K562 (cell line): Measurements from ENCODE around the gene MDN1. TPM values are rescaled to one million over a fixed set of nuclear protein-coding genes. Genes with fewer than 3 reads are reported as not detected.

Experiments used
- ATAC-seq: fragments of 200-7000 bp; cut with Tn5 transposase; 3 replicates; pipeline ENCODE4 v1.9.1; 2020; ENCODE audit warnings: moderate library complexity
- BruUV-seq: library from RNA; stranded (reverse); fragments of 400-500 nt; replicated peaks from 2 replicates; lab custom pipeline; 2021; lab: Mats Ljungman, UMichigan
- CTCF ChIA-PET: fragments of 300-600 bp; formaldehyde crosslinking; extraction: SDS; loops from one replicate; lab custom pipeline; 2021; ENCODE audit warnings: low intra/inter-chr PET ratio; lab: Yijun Ruan, JAX
- POLR2A ChIA-PET: fragments of 300-600, 350-650 bp; sonication (Branson Sonifier 250); formaldehyde crosslinking; extraction: SDS; loops from one replicate; lab custom pipeline; 2021; ENCODE audit warnings: antibody characterized with exemption, inconsistent platforms; lab: Yijun Ruan, JAX
- DNase-seq, 4 experiments: peaks; one replicate each; pipeline versions ENCODE4 v3.0.0 to v3.0.0-alpha.2; 2011 to 2018; ENCODE audit warnings: low spot score in 3 of 4, mixed read lengths in 3 of 4; ENCODE audit errors: extremely low read depth in 1 of 4
- FAIRE-seq: peaks from 2 replicates; lab custom pipeline; 2011; peaks lifted over from hg19 to GRCh38; lab: Jason Lieb, UNC
- H2AFZ ChIP-seq: 2 replicates; pipeline ENCODE4 v1.6.0; 2011; ENCODE audit warnings: low read depth, low read length, control low read depth, inconsistent platforms
- H3K27ac ChIP-seq: fragments of 200-600 bp; 3 replicates; pipeline ENCODE4 v1.8.0; 2011; ENCODE audit warnings: low read depth, mild to moderate bottlenecking, control low read depth, inconsistent platforms, low read length, moderate library complexity, mixed read lengths; ENCODE audit errors: extremely low read depth
- H3K27me3 ChIP-seq, 2 experiments: fragments of 300-600 bp in 1 of 2; 2 replicates in 1 of 2; 3 replicates in 1 of 2; pipeline versions ENCODE4 v1.6.0 to v1.8.0; 2011; ENCODE audit warnings: inconsistent platforms in 2 of 2, low read length in 2 of 2, mild to moderate bottlenecking in 1 of 2, mixed read lengths in 1 of 2, moderate library complexity in 1 of 2; ENCODE audit not compliant: control insufficient read depth in 2 of 2, insufficient read depth in 2 of 2
- H3K36me3 ChIP-seq: fragments of 300-600 bp; 3 replicates; pipeline ENCODE4 v1.8.0; 2011; ENCODE audit warnings: mild to moderate bottlenecking, low read length, inconsistent platforms; ENCODE audit not compliant: control insufficient read depth, insufficient read depth
- H3K4me1 ChIP-seq, 2 experiments: fragments of 200-600 bp in 1 of 2; replicated peaks in 1 of 2; 2 replicates in 1 of 2; 3 replicates in 1 of 2; pipeline versions ENCODE4 v1.5.1 to v1.8.0; 2011; ENCODE audit warnings: inconsistent platforms in 2 of 2, low read length in 2 of 2, mild to moderate bottlenecking in 1 of 2, mixed read lengths in 1 of 2, moderate library complexity in 1 of 2; ENCODE audit not compliant: control insufficient read depth in 2 of 2, insufficient read depth in 2 of 2
- H3K4me2 ChIP-seq: 2 replicates; pipeline ENCODE4 v1.6.1; 2011; ENCODE audit warnings: low read length, control low read depth, inconsistent platforms, mixed read lengths; ENCODE audit not compliant: insufficient read depth
- H3K4me3 ChIP-seq: fragments of 200-600 bp; sonication (generic), shearing (Covaris generic); 2 replicates; pipeline ENCODE4 v1.5.1; 2016; ENCODE audit warnings: control low read depth, inconsistent platforms
- H3K79me2 ChIP-seq: fragments of 200-600 bp; 3 replicates; pipeline ENCODE4 v1.8.0; 2011; ENCODE audit warnings: low read length, inconsistent platforms; ENCODE audit not compliant: control insufficient read depth, insufficient read depth
- H3K9ac ChIP-seq, 2 experiments: 2 replicates each; pipeline versions ENCODE4 v1.6.0 to v1.6.1; 2011; ENCODE audit warnings: low read depth in 2 of 2, low read length in 2 of 2, control low read depth in 1 of 2, inconsistent platforms in 1 of 2, mild to moderate bottlenecking in 1 of 2, mixed read lengths in 1 of 2; ENCODE audit not compliant: insufficient read depth in 1 of 2
- H3K9me1 ChIP-seq: one replicate; pipeline ENCODE4 v1.6.0; 2011; ENCODE audit warnings: inconsistent platforms, mild to moderate bottlenecking, low read length, moderate library complexity; ENCODE audit not compliant: control insufficient read depth, insufficient read depth
- H3K9me3 ChIP-seq: replicated peaks from 2 replicates; pipeline ENCODE4 v1.5.1; 2011; ENCODE audit warnings: low read depth, low read length, inconsistent platforms; ENCODE audit not compliant: control insufficient read depth, insufficient read depth
- H4K20me1 ChIP-seq: replicated peaks from 2 replicates; pipeline ENCODE4 v1.6.1; 2011; ENCODE audit warnings: low read length, inconsistent platforms, mixed read lengths; ENCODE audit not compliant: control insufficient read depth, insufficient read depth
- CCNT2 ChIP-seq: IDR thresholded peaks from 2 replicates; pipeline ENCODE4 v1.6.1; 2011; ENCODE audit warnings: borderline replicate concordance, low read depth, mild to moderate bottlenecking, moderate library complexity, mixed read lengths, low read length; ENCODE audit not compliant: insufficient read length; ENCODE audit errors: extremely low read depth
- CHD2 ChIP-seq: IDR thresholded peaks from 2 replicates; pipeline ENCODE4 v1.6.1; 2011; ENCODE audit warnings: low read depth, low read length
- KAT2B ChIP-seq: IDR thresholded peaks from one replicate; pipeline ENCODE4 v1.6.1; 2012; ENCODE audit warnings: low read depth, mild to moderate bottlenecking, control low read depth, inconsistent platforms, low read length, moderate library complexity
- KLF13 ChIP-seq: fragments of 450-650 bp; IDR thresholded peaks from 2 replicates; pipeline ENCODE4 v1.6.1; 2016; ENCODE audit warnings: missing genetic modification characterization, low read depth, mild to moderate bottlenecking, missing compliant biosample characterization, moderate library complexity, borderline replicate concordance
- PCBP2 ChIP-seq: fragments of 200-400 bp; formaldehyde crosslinking; IDR thresholded peaks from 2 replicates; pipeline ENCODE4 v1.6.1; 2018; ENCODE audit warnings: low read length, low read depth, mild to moderate bottlenecking, moderate library complexity; ENCODE audit not compliant: poor library complexity, severe bottlenecking
- SMAD2 ChIP-seq: fragments of 150-350 bp; IDR thresholded peaks from 2 replicates; pipeline ENCODE4 v1.6.1; 2014; ENCODE audit warnings: low read depth, mild to moderate bottlenecking, low read length
- ZFP36 ChIP-seq: fragments of 150-350 bp; IDR thresholded peaks from 2 replicates; pipeline ENCODE4 v1.6.1; 2018; ENCODE audit warnings: low read length, low read depth; ENCODE audit not compliant: partially characterized antibody
- WGBS: fragments of 100-300 bp; shearing (Covaris generic); methylation state at CpG from one replicate; pipeline ENCODE4 v1.1.6; 2016; ENCODE audit warnings: low coverage, mixed read lengths; ENCODE audit not compliant: insufficient coverage; ENCODE audit errors: missing lambda C conversion rate; 5-methylcytosine and 5-hydroxymethylcytosine counted together
- in situ Hi-C: fragments of 300-500 bp; cut with MboI; formaldehyde crosslinking; loops from 4 replicates; pipeline ENCODE4 v1.15.0; 2018; ENCODE audit warnings: inconsistent platforms, mixed read lengths
- intact Hi-C: fragments of 100-400 bp; cut with micrococcal nuclease; formaldehyde crosslinking; loops from 2 replicates; pipeline ENCODE4 v1.14.2; 2022
- polyA plus RNA-seq, 8 experiments: library from polyadenylated mRNA; depleted of rRNA in 4 of 8; stranded (reverse) in 5 of 8; unstranded in 3 of 8; fragments of >200 nt; fragmentation: Nextera tagmentation in 2 of 8; fragmentation: Illumina TruSeq in 1 of 8; extraction: Ambion mirVana in 2 of 8; extraction: Trizol in 1 of 8; gene quantifications; 2 replicates each; pipeline versions ENCODE4 v1.2.1 to v1.2.3, GENCODE V29; 2011 to 2014; ENCODE audit warnings: inconsistent platforms in 1 of 8, missing spikeins in 1 of 8
- total RNA-seq, 7 experiments: library from RNA; depleted of rRNA in 6 of 7; stranded (reverse); fragments of >200 nt in 6 of 7; fragmentation: Illumina TruSeq in 2 of 7; extraction: Trizol in 2 of 7; gene quantifications; 2 replicates each; pipeline versions ENCODE4 v1.2.1 to v1.2.3, GENCODE V29; 2011 to 2021; ENCODE audit warnings: low replicate concordance in 1 of 7
- TF ChIP-seq, protein P1 (sequence below): fragments of 250-450 bp; sonication (Bioruptor Pico); IDR thresholded peaks from 2 replicates; pipeline ENCODE4 v1.4.0; 2020; ENCODE audit warnings: borderline replicate concordance
- TF ChIP-seq, protein P2 (sequence below), 2 experiments: fragments of 450-650 bp in 1 of 2; sonication (generic) in 1 of 2; formaldehyde crosslinking in 1 of 2; IDR thresholded peaks in 1 of 2; conservative IDR thresholded peaks in 1 of 2; 2 replicates each; pipeline versions ENCODE4 v1.6.1 to v1.8.1; 2016 to 2023; ENCODE audit warnings: mild to moderate bottlenecking in 2 of 2, moderate library complexity in 2 of 2, inconsistent platforms in 1 of 2, missing genetic modification reagents in 1 of 2
- TF ChIP-seq, protein P3 (sequence below): fragments of 450-650 bp; IDR thresholded peaks from 2 replicates; pipeline ENCODE4 v1.6.1; 2016; ENCODE audit warnings: antibody characterized with exemption
- TF ChIP-seq, protein P4 (sequence below): fragments of 450-650 bp; IDR thresholded peaks from 2 replicates; pipeline ENCODE4 v1.7.1; 2018; ENCODE audit warnings: mild to moderate bottlenecking, low read depth; ENCODE audit not compliant: partially characterized antibody

The MDN1 gene
- total and polyA plus RNA-seq, 9 of the 15 experiments (the other 6 are each of a cell fraction or from before 2014, with no cell fraction given): 25.6 to 93.6 (median 43.0) TPM

DNA sequence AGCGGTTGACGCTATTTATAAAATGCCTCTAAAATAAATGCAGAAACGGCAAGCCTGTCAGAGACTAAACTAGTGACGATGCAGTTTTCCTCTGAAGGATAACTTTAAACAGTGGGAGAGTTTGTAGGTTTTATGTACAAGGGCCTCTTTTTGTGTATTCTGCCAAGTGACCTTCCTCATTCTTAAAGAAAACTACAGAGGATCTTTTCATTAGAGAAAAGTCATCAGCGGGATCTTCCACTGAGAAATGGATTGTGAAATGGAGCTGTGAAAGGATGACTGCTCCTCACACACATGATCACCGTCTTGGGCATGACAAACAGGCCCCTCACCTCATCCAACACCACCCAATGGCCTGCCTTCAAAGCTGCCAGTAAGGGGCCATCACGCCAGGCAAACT, 92.1 kb downstream of the MDN1 start:
- Histone ChIP-seq H3K79me2 (no peaks in the 10 kb centered on the region), H3K27ac (no peak overlapping the region), H3K4me2 (no peak overlapping the region), H2AFZ (no peak overlapping the region), H3K27me3 (no peaks in the 10 kb centered on the region), H3K9me3 (no peaks in the 10 kb centered on the region), H3K9ac (no peak overlapping the region), H3K4me3 (no peak overlapping the region), H3K4me1 (no peaks in the 10 kb centered on the region), H3K36me3 (peaks cover 95% of the 10 kb centered on the region), H3K9me1 (no peaks in the 10 kb centered on the region), H4K20me1 (no peaks in the 10 kb centered on the region)
- no peak for DNase-seq
- intact Hi-C loops: no loop called here
- no TSS peak for BruUV-seq
- FAIRE-seq: no peak
- in situ Hi-C loops: no loop called here
- ChIA-PET POLR2A (interaction anchor here (1.5 kb wide), 1 partner anchor 9 kb away, joined by 3 read pairs; no protein-coding TSS in a partner anchor), CTCF (no interaction called here)
- ATAC-seq: no peak
- 94% methylated on average over 7 of the region's 7 CpGs for WGBS
- TF ChIP-seq KLF13 (no peak), PCBP2 (no peak), CCNT2 (no peak), SMAD2 (no peak), ZFP36 (no peak), CHD2 (no peak), KAT2B (no peak)
- TF ChIP-seq, protein P1, sequence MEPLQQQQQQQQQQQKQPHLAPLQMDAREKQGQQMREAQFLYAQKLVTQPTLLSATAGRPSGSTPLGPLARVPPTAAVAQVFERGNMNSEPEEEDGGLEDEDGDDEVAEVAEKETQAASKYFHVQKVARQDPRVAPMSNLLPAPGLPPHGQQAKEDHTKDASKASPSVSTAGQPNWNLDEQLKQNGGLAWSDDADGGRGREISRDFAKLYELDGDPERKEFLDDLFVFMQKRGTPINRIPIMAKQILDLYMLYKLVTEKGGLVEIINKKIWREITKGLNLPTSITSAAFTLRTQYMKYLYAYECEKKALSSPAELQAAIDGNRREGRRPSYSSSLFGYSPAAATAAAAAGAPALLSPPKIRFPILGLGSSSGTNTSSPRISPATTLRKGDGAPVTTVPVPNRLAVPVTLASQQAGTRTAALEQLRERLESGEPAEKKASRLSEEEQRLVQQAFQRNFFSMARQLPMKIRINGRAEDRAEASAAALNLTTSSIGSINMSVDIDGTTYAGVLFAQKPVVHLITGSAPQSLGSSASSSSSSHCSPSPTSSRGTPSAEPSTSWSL (CRISPR knock-in tag): no peak
- TF ChIP-seq, protein P2, sequence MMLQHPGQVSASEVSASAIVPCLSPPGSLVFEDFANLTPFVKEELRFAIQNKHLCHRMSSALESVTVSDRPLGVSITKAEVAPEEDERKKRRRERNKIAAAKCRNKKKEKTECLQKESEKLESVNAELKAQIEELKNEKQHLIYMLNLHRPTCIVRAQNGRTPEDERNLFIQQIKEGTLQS (IDR thresholded peaks at IDR 0.05): no peak
- TF ChIP-seq, protein P2 (CRISPR knock-in tag; conservative IDR thresholded peaks at IDR 0.05): no peak
- TF ChIP-seq, protein P3, sequence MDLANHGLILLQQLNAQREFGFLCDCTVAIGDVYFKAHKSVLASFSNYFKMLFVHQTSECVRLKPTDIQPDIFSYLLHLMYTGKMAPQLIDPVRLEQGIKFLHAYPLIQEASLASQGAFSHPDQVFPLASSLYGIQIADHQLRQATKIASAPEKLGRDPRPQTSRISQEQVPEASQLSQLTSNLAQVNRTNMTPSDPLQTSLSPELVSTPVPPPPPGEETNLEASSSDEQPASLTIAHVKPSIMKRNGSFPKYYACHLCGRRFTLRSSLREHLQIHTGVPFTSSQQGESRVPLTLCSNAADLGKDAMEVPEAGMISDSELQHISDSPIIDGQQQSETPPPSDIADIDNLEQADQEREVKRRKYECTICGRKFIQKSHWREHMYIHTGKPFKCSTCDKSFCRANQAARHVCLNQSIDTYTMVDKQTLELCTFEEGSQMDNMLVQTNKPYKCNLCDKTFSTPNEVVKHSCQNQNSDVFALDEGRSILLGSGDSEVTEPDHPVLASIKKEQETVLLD: no peak
- TF ChIP-seq, protein P4, sequence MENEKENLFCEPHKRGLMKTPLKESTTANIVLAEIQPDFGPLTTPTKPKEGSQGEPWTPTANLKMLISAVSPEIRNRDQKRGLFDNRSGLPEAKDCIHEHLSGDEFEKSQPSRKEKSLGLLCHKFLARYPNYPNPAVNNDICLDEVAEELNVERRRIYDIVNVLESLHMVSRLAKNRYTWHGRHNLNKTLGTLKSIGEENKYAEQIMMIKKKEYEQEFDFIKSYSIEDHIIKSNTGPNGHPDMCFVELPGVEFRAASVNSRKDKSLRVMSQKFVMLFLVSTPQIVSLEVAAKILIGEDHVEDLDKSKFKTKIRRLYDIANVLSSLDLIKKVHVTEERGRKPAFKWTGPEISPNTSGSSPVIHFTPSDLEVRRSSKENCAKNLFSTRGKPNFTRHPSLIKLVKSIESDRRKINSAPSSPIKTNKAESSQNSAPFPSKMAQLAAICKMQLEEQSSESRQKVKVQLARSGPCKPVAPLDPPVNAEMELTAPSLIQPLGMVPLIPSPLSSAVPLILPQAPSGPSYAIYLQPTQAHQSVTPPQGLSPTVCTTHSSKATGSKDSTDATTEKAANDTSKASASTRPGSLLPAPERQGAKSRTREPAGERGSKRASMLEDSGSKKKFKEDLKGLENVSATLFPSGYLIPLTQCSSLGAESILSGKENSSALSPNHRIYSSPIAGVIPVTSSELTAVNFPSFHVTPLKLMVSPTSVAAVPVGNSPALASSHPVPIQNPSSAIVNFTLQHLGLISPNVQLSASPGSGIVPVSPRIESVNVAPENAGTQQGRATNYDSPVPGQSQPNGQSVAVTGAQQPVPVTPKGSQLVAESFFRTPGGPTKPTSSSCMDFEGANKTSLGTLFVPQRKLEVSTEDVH: no peak
